Body of pancreas (tissue), 4 donors: ENCODE results near the gene CYP2A7. TPM values are rescaled to one million over a fixed set of nuclear protein-coding genes. Genes with fewer than 3 reads are reported as not detected.
A peak's percentile ranks its signal among the peaks of the same experiment; 100 is the strongest.
"Not testable (repeated sequence)": the region's sequence is repeated elsewhere in the genome, so short reads cannot be mapped to it uniquely, and the experiment has no call there.

Experiments used
- ATAC-seq: fragments of 150-250 bp; one replicate; pipeline ENCODE4 v1.9.1; 2016
- DNase-seq, 4 donors: peaks; one replicate each; pipeline ENCODE4 v3.0.0-alpha.2; 2019
- H3K27ac ChIP-seq, 4 donors: fragments of 200-600 bp; sonication (generic); 1 replicate in 3 of 4; 2 replicates in 1 of 4; pipeline versions ENCODE4 v1.5.1 to v1.6.1; 2016 to 2019; ENCODE audit warnings: mild to moderate bottlenecking in 1 of 4, mixed read lengths in 1 of 4, moderate library complexity in 1 of 4
- H3K27me3 ChIP-seq, 2 donors: fragments of 200-600 bp; sonication (generic); one replicate each; pipeline ENCODE4 v1.6.0; 2016; ENCODE audit warnings: mild to moderate bottlenecking in 1 of 2
- H3K36me3 ChIP-seq, 2 donors: fragments of 200-600 bp; sonication (generic); replicated peaks in 1 of 2; 2 replicates each; pipeline ENCODE4 v1.5.1; 2016; ENCODE audit warnings: low read depth in 2 of 2; ENCODE audit not compliant: insufficient read depth in 1 of 2
- H3K4me1 ChIP-seq: fragments of 200-600 bp; sonication (generic); one replicate; pipeline ENCODE4 v1.6.0; 2016
- H3K4me3 ChIP-seq, 2 donors: fragments of 200-600 bp; sonication (generic); 1 replicate in 1 of 2; 2 replicates in 1 of 2; pipeline ENCODE4 v1.5.1; 2016 to 2019
- H3K9me3 ChIP-seq, 3 donors: fragments of 200-600 bp; sonication (generic); 1 replicate in 2 of 3; 2 replicates in 1 of 3; pipeline ENCODE4 v1.5.1; 2016
- POLR2A ChIP-seq, 3 donors: fragments of 450-650 bp; IDR thresholded peaks; one replicate each; pipeline ENCODE4 v1.6.1; 2016; ENCODE audit warnings: antibody characterized with exemption in 3 of 3, mild to moderate bottlenecking in 2 of 3
- WGBS, 2 donors: methylation state at CpG; one replicate each; pipeline ENCODE4 v1.1.5; 2017; 5-methylcytosine and 5-hydroxymethylcytosine counted together
- intact Hi-C: fragments of 100-400 bp; cut with DNase I; formaldehyde crosslinking; loops from one replicate; pipeline ENCODE4 v1.15.1; 2023
- total RNA-seq, 2 donors: library from RNA; depleted of rRNA; stranded (reverse); fragments of >200 nt; gene quantifications; one replicate each; pipeline ENCODE4 v1.1.0, GENCODE V29; 2016
- TF ChIP-seq, protein P1 (sequence below), 7 experiments: fragments of 450-650 bp in 4 of 7; fragments of 200-600 bp in 3 of 7; sonication (generic) in 3 of 7; IDR thresholded peaks; one replicate each; pipeline ENCODE4 v1.5.1; 2016 to 2019; ENCODE audit warnings: antibody characterized with exemption in 7 of 7

The CYP2A7 gene
- total RNA-seq, 2 donors from 2014 or later = not detected

DNA sequence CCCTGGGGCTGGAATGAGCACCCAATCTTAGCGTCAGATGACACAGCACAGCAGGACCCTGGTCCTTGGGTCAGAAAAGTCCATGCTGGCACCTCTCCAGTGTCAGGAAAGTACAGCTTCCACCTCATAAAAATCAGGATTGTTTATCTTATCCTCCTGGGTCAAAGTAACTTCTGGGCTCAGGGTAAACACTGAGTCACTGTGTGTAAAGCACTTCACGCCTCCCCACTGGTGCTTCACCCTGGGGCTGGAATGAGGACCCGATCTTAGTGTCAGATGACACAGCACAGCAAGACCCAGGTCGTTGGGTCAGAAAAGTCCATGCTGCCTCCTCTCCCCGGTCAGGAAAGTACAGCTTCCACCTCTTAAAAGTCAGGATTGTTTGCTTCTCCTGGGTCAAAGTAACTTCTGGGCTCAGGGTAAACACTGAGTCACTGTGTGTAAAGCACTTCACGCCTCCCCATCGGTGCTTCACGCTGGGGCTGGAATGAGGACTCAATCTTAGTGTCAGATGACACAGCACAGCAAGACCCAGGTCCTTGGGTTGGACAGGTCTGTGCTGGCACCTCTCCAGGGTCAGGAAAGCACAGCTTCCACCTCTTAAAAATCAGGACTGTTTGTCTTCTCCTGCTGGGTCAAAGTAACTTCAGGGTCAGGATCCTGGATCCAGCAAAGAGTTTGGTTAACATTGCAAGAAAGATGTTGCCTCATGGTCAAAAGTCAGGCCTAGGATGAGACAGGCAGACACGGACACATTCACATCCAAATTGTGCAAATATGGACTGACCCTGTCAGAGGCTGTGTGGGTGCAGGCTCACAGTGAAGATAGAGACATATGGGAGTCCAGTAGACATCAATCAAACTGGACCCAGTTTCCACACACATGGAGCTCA, 39.2 kb upstream of the CYP2A7 start:
- 23 to 25% methylated on average over 4 to 9 of the region's 9 CpGs for WGBS, 2 donors
- peaks cover 24% of the 10 kb centered on the region for H3K4me1 ChIP-seq
- peak; percentile 68 for ATAC-seq
- DNase-seq = peak; percentile 25 to 73 (median 34)
- TF ChIP-seq, protein P1, sequence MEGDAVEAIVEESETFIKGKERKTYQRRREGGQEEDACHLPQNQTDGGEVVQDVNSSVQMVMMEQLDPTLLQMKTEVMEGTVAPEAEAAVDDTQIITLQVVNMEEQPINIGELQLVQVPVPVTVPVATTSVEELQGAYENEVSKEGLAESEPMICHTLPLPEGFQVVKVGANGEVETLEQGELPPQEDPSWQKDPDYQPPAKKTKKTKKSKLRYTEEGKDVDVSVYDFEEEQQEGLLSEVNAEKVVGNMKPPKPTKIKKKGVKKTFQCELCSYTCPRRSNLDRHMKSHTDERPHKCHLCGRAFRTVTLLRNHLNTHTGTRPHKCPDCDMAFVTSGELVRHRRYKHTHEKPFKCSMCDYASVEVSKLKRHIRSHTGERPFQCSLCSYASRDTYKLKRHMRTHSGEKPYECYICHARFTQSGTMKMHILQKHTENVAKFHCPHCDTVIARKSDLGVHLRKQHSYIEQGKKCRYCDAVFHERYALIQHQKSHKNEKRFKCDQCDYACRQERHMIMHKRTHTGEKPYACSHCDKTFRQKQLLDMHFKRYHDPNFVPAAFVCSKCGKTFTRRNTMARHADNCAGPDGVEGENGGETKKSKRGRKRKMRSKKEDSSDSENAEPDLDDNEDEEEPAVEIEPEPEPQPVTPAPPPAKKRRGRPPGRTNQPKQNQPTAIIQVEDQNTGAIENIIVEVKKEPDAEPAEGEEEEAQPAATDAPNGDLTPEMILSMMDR (IDR thresholded peaks at IDR 0.05) = no peak
- no peak for TF ChIP-seq POLR2A (IDR thresholded peaks at IDR 0.05)
- intact Hi-C loops = no loop called here
- H3K9me3 ChIP-seq = no peaks in the 10 kb centered on the region
- H3K27me3 ChIP-seq = no peaks in the 10 kb centered on the region
- H3K36me3 ChIP-seq = no peaks in the 10 kb centered on the region
- peak overlapping the region; percentile 6 to 67 (median 33) for H3K27ac ChIP-seq
- H3K4me3 ChIP-seq = no peak overlapping the region

DNA sequence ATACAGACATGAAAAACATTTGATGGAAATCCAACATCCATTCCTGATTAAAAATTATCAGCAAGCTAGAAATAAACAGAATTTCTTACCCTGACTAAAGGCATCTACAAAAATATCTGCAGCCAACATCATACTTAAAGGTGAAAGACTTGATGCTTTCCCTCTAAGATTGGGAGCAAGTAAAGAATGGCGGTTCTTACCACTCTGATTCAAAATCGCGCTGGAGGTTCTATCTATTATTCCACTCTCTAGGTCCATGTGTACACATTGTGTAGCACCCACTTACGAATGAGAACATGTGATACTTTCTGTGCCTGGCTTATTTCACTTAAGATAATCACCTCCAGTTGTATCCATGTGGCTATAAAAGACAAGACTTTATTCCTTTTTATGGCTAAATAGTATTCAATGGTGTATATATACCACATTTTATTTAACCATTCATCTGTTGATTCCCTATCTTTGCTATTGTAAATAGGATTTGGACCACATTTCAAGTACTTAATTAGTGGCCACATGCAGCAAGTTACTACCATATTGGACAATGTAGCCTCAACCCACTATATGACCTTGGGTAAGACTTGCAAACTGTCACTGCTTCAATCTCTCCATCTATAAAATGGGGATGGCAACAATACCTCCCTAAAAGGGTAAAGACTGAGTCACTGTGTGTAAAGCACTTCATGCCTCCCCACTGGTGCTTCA, 38.4 kb upstream of the CYP2A7 start:
- H3K4me1 ChIP-seq = peaks cover 24% of the 10 kb centered on the region
- TF ChIP-seq POLR2A (IDR thresholded peaks at IDR 0.05) = no peak
- TF ChIP-seq, protein P1 (IDR thresholded peaks at IDR 0.05) = no peak
- WGBS, 2 donors = 80 to 90% methylated on average over 4 of the region's 4 CpGs
- H3K27me3 ChIP-seq = no peaks in the 10 kb centered on the region
- no peak overlapping the region for H3K4me3 ChIP-seq
- intact Hi-C loops = no loop called here
- no peaks in the 10 kb centered on the region for H3K9me3 ChIP-seq
- no peaks in the 10 kb centered on the region for H3K36me3 ChIP-seq
- DNase-seq (no peak), ATAC-seq (no peak)
- peak overlapping the region in 3 of 4 donors; percentile 6 to 67 (median 58) for H3K27ac ChIP-seq

DNA sequence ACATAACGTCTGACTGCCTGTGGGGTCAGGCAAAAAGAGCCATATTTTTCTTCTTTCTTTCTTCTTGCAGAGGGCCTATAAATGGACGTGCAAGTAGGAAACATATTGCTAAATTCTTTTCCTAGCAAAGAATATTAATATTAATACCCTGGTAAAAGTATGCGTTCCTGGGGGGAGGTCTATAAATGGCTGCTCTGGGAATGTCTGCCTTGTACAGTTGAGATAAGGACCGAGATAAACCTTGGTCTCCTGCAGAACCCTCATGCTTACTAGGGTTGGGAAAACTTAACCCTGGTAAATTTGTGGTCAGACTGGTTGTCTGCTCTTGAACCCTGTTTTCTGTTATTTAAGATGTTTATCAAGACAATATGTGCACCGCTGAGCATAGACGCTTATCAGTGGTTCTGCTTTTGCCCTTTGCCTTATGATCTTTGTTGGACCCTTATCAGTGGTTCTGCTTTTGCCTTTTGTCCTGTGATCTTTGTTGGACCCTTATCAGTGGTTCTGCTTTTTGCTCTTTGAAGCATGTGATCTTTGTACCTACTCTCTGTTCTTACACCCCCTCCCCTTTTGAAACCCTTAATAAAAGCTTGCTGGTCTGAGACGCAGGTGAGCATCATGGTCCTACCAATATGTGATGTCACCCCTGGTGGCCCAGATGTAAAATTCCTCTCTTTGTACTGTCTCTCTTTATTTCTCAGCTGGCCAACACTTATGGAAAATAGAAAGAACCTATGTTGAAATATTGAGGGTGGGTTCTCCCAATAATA, 37.7 kb upstream of the CYP2A7 start:
- WGBS, 2 donors = 74 to 77% methylated on average over 7 of the region's 7 CpGs
- peaks cover 24% of the 10 kb centered on the region for H3K4me1 ChIP-seq
- intact Hi-C loops, H3K27me3 ChIP-seq, H3K27ac ChIP-seq, ATAC-seq, H3K36me3 ChIP-seq, H3K9me3 ChIP-seq, DNase-seq, H3K4me3 ChIP-seq: not testable (repeated sequence)

- intact Hi-C loops = not testable (repeated sequence)
- 37 to 41% methylated on average over 2 of the region's 2 CpGs for WGBS, 2 donors
Measured at GRCh38 chr19:40918303-40918702, 36.3 kb upstream of the CYP2A7 start.

GRCh38 chr19:40908976-40909375, 26.9 kb upstream of the CYP2A7 start:
- Histone ChIP-seq H3K27me3 (no peaks in the 10 kb centered on the region), H3K4me1 (peaks cover 5% of the 10 kb centered on the region), H3K36me3 (no peaks in the 10 kb centered on the region), H3K27ac (no peak overlapping the region), H3K9me3 (no peaks in the 10 kb centered on the region), H3K4me3 (no peak overlapping the region)
- 14 to 35% methylated on average over 6 of the region's 6 CpGs for WGBS, 2 donors
- intact Hi-C loops = no loop called here
- DNase-seq (peak in 2 of 4 donors; percentile 66 to 78), ATAC-seq (peak; percentile 81)
- TF ChIP-seq, protein P1 (IDR thresholded peaks at IDR 0.05) = peak in 4 of 7 experiments; percentile 37 to 54 (median 42)
- no peak for TF ChIP-seq POLR2A (IDR thresholded peaks at IDR 0.05)

More at GRCh38 chr19:40918303-40918702, 36.3 kb upstream of the CYP2A7 start:
- ATAC-seq, H3K27ac ChIP-seq, H3K4me3 ChIP-seq, H3K27me3 ChIP-seq, DNase-seq, H3K9me3 ChIP-seq, H3K36me3 ChIP-seq: not testable (repeated sequence)
- peaks cover 12% of the 10 kb centered on the region for H3K4me1 ChIP-seq
